GM19372 (cell line): Measurements from ENCODE around the gene RBP2.
"Not testable (repeated sequence)": the region's sequence is repeated elsewhere in the genome, so short reads cannot be mapped to it uniquely, and the experiment has no call there.

Experiments
- ATAC-seq: cut with Tn5 transposase; IDR thresholded peaks from one replicate; pipeline ENCODE4 v1.9.1; 2021; ENCODE audit warnings: mild to moderate bottlenecking, low read depth, moderate library complexity; ENCODE audit not compliant: unreplicated experiment

The RBP2 gene

DNA sequence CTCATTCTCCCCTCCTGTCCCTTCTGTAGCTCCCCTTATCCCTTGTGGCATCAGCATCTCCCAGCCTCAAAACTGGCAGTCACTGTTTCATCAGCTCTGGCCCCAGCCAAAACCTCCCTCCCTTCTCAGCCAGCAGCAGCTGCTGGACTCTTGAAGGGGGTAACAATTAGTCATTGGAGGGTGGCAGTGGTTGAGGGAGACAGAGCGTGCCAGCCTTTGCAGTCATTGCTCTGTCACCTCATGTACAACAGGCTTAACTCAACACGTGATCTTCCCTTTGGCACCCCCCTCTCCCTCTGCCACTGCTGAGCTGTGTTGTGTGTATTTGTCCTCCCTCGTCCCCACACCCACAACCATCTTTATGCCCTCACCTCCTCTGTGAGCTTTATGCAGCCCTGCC is 28.2 kb downstream of the RBP2 start:
- no peak for ATAC-seq

DNA sequence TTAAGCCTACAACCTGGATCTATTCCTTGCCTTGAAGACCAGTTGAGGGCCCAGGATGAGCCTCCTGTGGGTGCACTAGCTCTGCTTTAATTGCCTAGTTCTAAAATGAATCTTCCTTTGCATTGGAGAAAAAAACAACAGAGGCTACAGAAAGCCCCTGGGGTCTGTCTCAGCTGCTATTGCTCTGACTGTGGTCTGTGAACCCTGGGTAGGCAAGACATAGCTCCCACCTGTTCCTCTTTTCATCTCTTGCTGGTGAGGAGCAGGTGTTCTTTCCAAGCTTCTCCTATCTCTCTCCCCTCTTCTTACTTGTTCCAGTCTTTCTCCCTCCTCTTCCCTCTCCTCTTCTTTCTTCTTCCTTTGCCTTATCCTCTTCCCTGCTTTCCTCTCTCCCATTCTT is 28.8 kb downstream of the RBP2 start:
- no peak for ATAC-seq

DNA sequence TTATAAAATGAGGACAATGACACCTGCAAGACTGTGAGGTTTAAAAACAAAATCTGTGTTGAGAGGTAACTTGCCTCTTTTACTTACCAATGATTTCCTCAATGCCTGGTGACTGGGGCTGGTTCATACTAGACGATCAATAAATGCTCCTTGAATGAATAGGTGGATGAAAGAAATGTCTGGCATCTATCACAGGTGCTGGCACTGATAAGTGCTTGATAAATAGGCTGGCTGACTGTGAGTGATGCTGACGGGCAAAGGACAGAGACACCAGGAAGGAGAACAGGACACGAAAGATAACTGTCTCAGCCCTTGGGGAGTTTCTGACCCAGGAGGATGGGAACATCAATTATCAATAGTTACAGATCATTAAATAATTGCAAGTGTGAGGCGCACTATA is 31.9 kb downstream of the RBP2 start:
- no peak for ATAC-seq

DNA sequence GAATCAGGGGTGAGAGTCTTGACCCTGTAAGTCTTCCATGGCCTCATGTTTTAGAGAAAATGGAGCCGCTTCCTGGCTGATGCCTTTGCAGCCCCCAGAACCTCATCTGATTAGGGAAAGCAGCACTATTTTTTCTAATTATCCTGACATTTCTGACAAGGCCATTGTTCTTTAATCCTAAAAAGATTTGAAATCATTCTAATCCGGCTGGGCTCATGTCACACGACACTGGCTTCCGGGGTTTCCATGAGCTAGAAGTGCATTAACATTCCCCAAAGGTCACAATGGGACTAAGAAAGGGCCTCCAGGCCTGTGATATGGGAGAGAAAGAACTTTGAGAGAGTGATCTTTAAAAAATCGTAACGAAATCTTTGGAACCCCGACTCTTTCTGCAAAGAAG is 33.1 kb downstream of the RBP2 start:
- ATAC-seq = no peak

DNA sequence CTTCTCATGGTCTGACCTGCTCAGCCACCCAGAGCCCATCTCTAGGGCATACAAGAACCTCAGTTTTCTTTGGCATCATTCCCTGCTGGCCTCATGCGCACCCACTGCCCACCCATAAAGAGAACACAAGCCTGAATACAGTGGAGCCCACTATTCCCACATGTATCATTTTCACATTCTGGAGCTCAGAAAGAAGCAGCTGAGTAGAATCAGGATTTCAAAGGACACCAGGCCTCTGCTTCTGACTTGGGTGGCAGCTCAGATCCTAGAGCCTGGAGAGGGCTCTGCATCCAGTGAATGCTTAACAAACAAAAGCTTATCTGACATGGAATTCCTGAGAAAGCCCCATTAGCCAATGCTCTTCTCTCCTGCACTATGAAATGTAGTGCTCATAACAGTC is 34.7 kb downstream of the RBP2 start:
- no peak for ATAC-seq

DNA sequence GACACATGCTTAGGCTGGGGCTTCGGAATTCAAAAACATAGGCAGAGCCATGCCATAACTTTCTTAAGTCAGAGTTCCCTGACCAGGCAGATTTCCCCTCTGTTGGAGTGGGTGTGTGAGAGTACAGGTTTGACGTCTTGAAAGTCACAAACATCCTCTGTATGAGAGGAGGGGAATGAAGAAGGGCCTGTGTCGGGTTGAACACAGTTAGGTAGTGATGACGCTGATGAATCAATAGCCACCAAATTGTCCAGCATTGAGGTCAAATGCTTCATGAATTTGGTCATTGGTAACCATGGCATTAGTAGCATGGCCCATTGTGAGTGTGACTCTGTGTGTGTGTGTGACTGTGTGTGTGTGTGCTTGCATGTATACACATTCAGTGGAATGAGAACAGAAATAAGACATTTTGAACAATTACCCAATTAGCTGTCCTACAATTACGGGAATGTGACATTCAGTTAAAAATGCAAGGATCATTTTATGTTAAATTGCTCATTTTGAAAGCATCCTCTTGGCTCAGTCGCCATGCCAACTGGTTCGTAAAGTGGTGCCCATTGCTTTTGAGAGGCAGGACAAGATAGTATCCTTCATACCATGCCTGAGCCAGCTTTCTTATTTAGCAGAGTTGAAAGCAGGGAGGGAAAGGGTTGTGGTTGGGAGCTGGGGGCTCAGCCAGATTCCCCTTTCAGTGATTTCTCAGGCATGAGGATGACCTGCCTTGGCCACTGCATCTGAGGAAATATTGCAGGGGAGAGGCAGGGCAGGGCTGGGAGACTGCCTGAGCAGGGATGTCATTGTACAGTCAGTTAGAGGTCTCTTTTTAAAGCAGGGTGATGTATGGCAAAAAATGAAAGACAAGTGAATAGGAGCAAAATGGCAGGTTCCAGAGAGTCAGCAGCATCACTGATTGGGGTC is 35.4 kb downstream of the RBP2 start:
- ATAC-seq = no peak

DNA sequence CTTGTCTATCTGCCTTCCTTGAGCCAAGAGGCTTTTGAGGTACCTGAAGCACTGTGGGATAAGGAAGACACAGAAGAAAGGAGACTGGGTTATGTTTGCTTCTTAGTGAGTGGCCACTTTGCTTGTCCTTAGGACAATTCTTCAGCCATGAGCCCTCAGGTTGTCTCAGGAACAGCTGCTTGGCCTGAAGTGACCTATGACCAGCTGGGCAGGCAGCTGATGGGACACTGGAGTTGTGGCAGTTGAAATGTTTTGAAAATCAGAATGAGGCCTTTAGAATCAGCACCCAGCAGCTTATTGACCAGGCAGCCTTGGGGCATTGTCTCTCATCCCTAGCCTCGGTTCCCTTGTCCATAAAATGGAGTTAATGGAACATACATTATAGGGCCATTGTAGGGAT is 37.0 kb downstream of the RBP2 start:
- ATAC-seq = no peak

DNA sequence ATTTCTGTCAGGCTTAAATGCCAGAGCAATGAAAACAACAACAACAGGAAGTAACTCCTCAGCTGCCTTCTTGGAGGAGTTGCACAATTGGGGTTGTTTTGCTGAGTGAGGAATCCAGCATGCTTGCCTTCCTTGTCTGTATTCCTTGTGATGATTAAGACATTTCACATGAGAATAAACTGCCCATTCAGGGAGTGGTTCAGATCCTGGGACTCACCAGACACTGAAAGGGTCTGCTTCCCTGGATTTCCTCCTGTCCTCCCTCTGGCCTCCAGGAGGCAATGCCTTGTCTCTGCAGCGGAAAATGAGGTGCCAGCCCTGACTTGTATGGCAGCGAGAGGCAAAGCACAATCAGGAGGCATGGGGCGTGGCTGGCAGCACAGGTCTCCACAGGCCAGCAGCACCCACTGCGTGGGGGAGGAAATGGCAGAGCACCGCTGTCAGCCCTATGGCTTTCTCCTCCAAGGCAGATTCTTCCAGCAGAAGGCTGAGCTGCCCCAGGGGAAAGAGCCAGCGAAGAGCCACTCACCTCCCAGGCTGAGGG is 41.5 kb downstream of the RBP2 start:
- ATAC-seq = no peak

DNA sequence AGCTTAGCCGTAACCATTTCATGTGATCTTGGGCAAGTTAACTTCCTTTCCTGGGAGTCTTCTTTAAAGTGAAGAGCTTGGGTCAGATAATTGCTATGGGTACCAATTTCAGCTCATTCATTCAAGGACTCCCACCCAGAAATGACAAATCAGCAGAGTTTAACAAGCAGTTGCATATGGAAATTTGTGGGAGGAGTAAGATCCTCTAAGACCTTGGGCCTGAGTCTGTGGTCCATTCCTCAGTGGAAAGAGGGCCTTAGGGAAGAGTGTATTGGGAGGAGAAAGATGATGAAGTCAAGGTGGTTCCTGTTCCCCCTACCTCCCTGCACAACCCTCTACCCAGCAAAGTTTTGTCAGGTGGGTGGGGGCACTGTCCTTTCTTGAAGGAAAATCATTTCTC is 42.1 kb downstream of the RBP2 start:
- ATAC-seq = no peak

DNA sequence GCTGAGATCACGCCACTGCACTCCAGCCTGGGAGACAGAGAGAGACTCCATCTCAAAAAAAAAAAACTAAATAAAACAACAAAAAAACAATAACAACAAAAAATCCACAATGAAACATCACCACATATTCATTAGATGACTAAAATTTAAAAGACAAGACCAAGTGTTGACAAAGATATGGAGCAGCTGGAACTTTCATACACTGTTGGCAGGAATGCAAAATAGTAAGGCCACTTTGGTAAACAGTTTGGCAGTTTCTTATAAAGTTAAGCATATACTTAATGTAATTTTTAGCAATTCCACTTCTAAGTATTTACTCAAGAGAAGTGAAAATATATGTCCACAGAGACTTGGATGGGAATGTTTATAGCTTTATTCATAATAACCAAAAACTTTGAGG is 43.2 kb downstream of the RBP2 start:
- no peak for ATAC-seq

DNA sequence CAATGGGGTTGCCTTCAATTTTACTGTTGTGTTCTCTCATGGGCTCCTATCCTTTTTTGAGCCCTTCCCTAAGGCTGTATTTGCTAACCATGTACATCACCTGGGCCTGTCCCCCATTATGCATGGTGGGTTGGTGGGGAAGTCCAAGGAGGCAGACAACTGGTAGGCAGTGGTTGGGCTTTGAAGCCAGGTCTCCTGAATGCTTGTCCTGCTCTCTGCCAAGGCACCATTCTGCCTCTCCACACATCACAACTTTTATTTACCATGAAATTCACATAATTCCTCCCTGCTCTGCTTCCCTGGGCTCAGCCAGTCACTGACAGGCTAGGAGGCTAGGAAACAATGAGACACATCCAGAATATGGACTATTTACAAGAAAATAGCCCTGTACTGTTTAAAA is 45.8 kb downstream of the RBP2 start:
- no peak for ATAC-seq

DNA sequence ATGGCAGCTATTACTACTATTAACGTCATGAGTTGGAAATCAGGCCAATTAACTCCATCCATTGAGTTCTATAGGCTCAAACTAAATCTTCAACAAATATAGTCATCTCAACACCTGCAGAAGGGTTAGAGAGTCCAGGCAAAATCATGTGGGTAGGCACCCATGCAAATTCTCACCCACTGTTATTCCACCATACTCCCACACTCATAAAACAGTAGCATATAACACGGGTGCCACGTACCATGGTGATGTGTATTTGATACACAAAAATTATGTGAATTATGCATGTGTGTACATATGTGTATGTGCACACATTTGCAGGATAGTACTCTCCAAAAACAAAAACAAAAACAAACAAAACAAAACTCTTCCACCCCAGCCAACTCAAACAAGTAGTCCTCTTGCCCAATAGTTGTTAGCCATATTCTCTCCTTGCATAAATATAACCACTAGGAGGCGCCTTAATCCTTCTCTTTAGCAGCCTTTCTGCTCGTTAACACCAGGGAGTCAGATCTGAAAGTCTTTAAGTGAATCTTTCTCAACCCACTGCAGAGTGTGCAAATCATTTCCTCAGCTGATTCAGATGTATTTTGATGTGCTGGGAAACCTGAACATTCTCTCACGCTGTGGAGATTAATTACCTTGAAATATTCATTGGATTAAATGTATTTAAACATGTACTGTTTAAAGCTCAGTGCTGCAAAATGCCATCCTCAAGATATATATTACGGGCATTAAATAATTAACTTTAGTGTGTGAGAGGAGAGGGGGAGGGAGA is 48.8 kb downstream of the RBP2 start:
- peak; percentile 81 for ATAC-seq

DNA sequence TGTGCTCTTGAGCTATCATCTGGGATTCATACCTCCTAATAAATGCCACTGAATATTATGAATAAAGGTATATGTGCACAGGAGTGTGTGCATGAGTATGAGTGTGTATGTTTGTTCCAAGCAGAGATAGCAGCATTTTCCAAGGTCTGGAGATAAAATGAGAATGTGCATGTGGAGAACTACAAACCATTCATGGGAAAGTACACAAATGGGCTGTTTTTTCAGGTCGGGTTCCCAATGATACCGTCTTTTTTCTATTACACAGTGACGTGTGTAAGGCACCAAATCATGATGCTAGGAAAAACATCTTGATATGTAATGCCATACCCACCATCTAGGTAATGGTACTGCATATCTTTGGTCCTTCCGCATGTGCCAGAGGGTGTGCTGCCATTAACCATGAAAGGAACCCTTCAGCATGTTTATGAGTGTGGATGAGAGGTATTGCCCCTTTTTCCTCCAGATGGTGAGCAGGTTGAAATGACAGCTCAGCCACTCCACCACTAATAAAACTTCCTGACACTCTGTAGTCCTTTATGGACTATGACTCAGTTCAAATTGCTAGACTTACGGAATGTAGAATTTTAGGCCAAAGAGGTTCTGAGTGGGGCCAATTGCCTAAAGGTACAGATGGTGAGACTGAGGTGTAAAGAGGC is 50.4 kb downstream of the RBP2 start:
- no peak for ATAC-seq

DNA sequence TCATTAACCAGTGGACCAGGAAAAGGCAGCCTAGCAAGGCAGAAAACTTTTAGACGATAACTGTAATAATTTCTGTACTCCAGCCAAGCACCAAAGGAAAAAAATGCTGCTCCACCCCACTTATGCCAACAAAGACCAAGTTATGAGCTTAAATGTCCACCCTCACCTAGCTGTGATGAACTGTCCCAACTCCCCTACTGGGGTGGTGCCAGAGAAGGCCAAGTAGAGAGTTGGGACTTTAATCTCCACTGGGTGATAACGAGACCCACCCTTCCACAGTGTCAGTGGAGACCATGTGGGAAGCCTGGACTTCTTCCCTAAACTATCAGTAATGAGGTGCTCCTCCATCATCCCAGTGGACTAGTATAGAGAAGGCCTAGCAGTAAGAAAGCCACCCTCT is 53.1 kb downstream of the RBP2 start:
- ATAC-seq = no peak

DNA sequence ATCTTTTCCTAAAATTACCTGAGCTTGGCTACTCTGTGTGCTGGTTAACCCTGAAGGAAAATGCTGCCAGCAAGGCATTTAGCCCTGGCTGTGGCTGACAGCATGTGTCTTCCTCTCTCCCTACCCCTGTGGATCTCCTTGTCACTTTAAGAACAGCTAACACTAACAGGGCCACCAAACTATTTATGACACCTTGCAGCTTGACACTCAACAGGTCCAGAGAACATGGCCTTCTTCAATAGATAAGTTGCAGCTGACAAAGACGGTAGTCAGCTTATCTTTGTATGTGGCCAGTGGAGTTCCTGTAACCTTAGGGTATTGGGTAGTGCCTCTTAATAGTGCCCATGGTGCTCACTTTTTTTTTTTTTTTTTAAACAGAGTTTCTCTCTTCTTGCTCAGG is 54.9 kb downstream of the RBP2 start:
- ATAC-seq = no peak

DNA sequence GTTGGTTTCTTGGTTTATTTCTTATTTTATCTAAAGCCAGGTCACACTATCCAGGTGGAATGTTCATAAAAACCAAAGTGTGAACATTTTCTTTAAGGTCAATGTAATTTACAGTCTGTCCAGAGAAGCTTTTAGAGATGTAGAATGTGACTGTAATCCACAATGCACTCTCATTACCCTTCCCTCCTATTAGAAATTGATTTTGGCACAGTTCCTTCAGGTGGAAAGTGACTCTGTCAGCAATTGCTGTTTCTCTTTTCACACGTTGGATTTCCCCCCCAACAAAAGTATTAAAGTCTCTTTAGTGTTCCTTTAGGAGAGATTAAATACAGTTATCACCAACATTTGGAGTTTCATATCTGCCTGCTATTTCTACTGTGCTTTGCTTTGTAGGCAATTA is 55.3 kb downstream of the RBP2 start:
- ATAC-seq = no peak

DNA sequence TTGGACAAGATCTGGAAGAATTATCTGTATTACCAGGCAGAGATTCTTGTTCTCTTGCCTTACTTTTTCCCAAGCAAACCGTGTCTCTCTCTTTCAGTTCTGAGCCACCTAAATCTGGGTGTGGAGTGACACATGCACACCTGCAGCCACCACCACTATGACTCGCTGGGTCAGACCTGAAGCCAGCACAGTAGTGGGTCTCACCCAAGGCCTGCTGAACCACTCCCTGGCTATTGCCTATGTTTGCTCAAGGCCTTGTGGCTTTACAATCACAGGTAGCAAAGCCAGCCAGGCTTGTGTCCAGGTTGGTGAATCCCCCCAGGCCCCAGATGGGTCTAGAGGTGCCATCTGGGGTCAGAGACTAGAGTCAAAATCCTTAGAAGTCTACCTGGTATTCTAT is 58.2 kb downstream of the RBP2 start:
- no peak for ATAC-seq

DNA sequence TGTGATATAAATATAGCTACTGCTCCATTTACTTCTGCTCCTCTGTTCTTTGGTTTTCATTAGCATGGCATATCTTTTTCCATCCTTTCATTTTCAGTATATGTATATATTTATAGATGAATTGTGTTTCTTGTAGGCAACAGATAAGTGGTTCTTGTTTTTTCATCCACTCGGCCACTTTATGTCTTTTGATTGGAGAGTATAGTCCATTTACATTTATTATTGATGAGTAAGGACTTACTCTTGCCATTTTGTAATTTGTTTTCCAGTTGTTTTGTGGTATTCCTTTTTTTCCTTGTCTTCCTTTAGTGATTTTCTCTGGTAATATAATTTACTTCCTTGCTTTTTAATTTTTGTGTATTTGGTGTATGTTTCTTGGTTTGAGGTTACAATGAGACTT is 60.0 kb downstream of the RBP2 start:
- no peak for ATAC-seq

DNA sequence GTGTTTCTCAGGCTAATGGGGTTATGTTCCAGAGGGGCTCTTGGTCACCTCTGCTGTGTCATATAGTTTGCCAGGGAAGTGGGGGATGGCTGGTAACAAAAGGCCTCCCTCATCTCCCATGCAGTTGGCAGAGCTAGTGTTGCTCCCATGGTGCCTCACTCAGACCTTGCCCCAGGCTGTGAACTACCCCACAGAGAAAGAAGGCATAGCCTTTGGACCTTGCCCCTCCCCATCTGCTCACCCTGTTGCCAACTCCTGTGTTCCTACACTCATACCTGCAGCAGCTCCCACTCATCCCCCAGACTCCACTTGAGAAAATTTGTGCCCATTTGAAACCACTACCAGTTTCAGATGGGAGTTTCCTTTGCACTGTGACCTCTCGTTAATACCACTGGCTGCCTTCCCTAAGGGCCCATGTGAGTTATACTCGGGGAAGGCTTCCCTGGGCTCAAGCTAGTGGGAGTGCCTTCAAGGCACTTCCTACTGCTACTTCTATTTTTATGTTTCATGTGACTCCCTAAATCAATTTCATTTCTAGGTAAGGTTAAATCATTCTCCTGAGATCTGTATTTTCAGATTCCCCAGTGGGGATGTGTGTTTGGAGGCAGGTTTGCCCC is 61.6 kb downstream of the RBP2 start:
- ATAC-seq = no peak

DNA sequence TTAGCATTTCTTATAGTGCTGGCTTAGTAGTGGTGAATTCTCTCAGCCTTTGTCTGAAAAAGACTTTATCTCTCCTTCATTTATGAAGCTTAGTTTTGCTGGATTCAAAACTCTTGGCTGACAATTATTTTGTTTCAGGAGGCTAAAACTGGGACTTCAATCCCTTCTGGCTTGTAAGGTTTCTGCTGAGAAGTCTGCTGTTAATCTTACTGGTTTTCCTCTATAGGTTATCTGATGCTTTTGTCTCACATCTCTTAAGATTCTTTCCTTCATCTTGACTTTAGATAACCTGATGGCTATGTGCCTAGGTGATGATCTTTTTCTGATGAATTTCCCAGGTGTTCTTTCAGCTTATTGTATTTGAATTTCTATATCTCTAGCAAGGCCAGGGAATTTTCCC is 63.4 kb downstream of the RBP2 start:
- not testable (repeated sequence) for ATAC-seq
